ENCODE measurements around the gene JMJD8. TPM values are rescaled to one million over a fixed set of nuclear protein-coding genes. Genes with fewer than 3 reads are reported as not detected.
A peak's percentile ranks its signal among the peaks of the same experiment; 100 is the strongest.

Gene JMJD8
- total RNA-seq, 1 experiment from 2014 or later, result 121 TPM

DNA sequence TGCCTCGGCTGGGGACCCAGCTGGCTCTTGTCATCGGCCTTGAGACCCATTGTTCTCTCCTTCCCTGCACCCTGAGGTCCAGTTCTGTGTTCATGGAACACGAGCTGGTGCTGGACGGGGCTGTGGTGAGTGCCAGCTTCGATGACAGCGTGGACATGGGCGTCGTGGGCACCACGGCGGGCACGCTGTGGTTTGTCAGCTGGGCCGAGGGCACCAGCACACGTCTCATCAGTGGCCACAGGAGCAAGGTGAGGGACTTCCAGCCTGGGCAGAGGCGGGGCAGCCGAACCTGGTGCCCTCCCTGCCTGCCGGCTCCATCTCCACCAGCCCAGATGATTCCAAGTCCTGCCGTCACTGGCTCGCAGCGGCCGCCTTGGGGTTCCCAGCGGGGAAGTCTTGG, 21.5 kb downstream of the JMJD8 start:
- H2AFZ ChIP-seq (ENCODE audit: low read depth, low read length, poor library complexity, severe bottlenecking), result no peak overlapping the region
- TSS peak; percentile 29 for BruUV-seq (replicated peaks)
- TF ChIP-seq EZH2phosphoT487 (IDR thresholded peaks at IDR 0.05; ENCODE audit: borderline replicate concordance), result no peak
- no peak for TF ChIP-seq ZFX (IDR thresholded peaks at IDR 0.05)
- TF ChIP-seq, protein P1, sequence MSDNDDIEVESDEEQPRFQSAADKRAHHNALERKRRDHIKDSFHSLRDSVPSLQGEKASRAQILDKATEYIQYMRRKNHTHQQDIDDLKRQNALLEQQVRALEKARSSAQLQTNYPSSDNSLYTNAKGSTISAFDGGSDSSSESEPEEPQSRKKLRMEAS (IDR thresholded peaks at IDR 0.05), result no peak
- TF ChIP-seq JUND (IDR thresholded peaks at IDR 0.05), result no peak
- TF ChIP-seq SP1 (IDR thresholded peaks at IDR 0.05; ENCODE audit: low read depth), result no peak
- TF ChIP-seq CEBPB (IDR thresholded peaks at IDR 0.05; ENCODE audit: low read depth), result no peak
- TF ChIP-seq REST (IDR thresholded peaks at IDR 0.05; ENCODE audit: low read depth), result no peak
- no peak for TF ChIP-seq CBX3 (IDR thresholded peaks at IDR 0.05; ENCODE audit: low read depth)
- no peak for TF ChIP-seq POLR2A (IDR thresholded peaks at IDR 0.05; ENCODE audit: borderline replicate concordance, extremely low read depth, insufficient read depth, insufficient read length)
- TF ChIP-seq SRF (IDR thresholded peaks at IDR 0.05; ENCODE audit: low read depth), result no peak
- TF ChIP-seq ZBTB33 (IDR thresholded peaks at IDR 0.05; ENCODE audit: extremely low read depth, insufficient replicate concordance, low read length), result no peak
- TF ChIP-seq, protein P2, sequence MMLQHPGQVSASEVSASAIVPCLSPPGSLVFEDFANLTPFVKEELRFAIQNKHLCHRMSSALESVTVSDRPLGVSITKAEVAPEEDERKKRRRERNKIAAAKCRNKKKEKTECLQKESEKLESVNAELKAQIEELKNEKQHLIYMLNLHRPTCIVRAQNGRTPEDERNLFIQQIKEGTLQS (IDR thresholded peaks at IDR 0.05), result no peak
- TF ChIP-seq FOSL1 (IDR thresholded peaks at IDR 0.05; ENCODE audit: low read depth), result no peak
- no peak for TF ChIP-seq SIN3A (IDR thresholded peaks at IDR 0.05; ENCODE audit: low read depth)
- H3K27ac ChIP-seq (ENCODE audit: low read depth, low read length), result no peak overlapping the region
- no peak overlapping the region for H3K4me2 ChIP-seq (ENCODE audit: low read length)
- ChIA-PET POLR2A (no interaction called here), RAD21 (ENCODE audit: low non-redundant PET in 1 of 2, low total read pairs in 2 of 2, uncharacterized antibody in 2 of 2, unreplicated experiment in 2 of 2) (no interaction called here), CTCF (no interaction called here)
- no peak overlapping the region for H3K4me3 ChIP-seq (replicated peaks in 1 of 2; ENCODE audit: low read depth in 1 of 2, low read length in 2 of 2)
- no peaks in the 10 kb centered on the region for H3K36me3 ChIP-seq (ENCODE audit: control insufficient read depth in 1 of 2, insufficient read depth in 2 of 2, low read length in 2 of 2)
- no peaks in the 10 kb centered on the region for H3K79me2 ChIP-seq (ENCODE audit: insufficient read depth, low read length)
- ATAC-seq (no peak), DNase-seq (ENCODE audit: low read depth, low spot score) (no peak)
- no peaks in the 10 kb centered on the region for H3K9me2 ChIP-seq (ENCODE audit: insufficient read depth)
- peaks cover 3 to 12% of the 10 kb centered on the region in 2 experiments; a peak in 2 of 4 replicates for H3K4me1 ChIP-seq (ENCODE audit: control insufficient read depth in 1 of 2, insufficient read depth in 2 of 2, low read length in 2 of 2)
- no peak overlapping the region for H3K9ac ChIP-seq (ENCODE audit: low read length)
- intact Hi-C loops (cut with micrococcal nuclease), result no loop called here
- no peaks in the 10 kb centered on the region for H4K20me1 ChIP-seq (ENCODE audit: insufficient read depth)
- H3K27me3 ChIP-seq (ENCODE audit: insufficient read depth, low read length), result no peaks in the 10 kb centered on the region
- H3K9me3 ChIP-seq (ENCODE audit: control insufficient read depth in 1 of 2, insufficient read depth in 1 of 2, low read depth in 1 of 2, low read length in 2 of 2), result no peaks in the 10 kb centered on the region

All from HCT116 (cell line).